ENCODE measurements around the gene ACCSL. TPM values are rescaled to one million over a fixed set of nuclear protein-coding genes. Genes with fewer than 3 reads are reported as not detected.

Gene ACCSL
- total RNA-seq, 2 experiments from 2014 or later: not detected

DNA sequence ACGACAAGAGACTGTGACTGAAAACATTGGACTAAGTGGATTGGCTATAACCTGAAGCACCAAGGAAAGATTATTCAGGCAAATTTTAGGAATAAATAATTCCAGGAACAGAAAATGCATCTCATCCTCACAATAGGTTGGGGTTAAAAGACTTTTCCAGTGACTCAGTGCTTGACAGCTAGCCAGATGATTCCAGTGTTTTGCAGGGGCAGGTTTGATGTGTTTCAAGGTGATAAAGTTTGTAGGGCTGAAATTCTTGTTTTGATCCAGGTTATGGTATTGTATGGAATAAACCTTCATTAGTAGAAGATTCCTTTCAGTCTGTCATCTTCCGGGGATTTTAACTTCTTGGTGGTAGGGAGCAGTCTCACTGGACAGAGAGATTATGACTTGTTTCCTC, 50.0 kb downstream of the ACCSL start:
- no peaks in the 10 kb centered on the region for H3K36me3 Mint-ChIP-seq (ENCODE audit: low read depth)
- CTCF ChIA-PET: no interaction called here
- no peaks in the 10 kb centered on the region for H3K27me3 Mint-ChIP-seq
- no peak overlapping the region for H3K27ac Mint-ChIP-seq
- no peaks in the 10 kb centered on the region for H3K9me3 Mint-ChIP-seq
- DNase-seq: no peak
- no peak overlapping the region for H3K4me3 Mint-ChIP-seq
- POLR2A ChIA-PET: no interaction called here
- H3K4me1 Mint-ChIP-seq: peaks cover 21% of the 10 kb centered on the region

DNA sequence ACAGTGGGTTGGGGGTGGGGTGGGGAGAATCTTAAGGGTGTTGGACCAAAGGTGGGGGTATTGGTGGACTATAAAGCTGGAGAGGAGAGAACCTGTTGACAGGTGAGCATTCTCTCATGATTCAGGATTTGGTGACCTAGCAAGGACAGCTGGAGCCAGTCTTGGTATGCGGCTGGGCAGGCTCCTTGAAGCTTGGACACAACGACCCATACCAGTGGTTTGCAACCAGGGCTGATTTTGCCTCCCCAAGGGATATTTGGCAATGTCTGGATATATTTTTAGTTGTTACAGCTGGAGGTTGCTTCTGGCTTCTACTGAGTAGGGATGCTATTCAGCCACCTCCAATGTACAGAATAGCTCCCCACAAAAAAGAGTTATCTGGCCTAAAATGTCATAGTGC, 53.3 kb downstream of the ACCSL start:
- Mint-ChIP-seq H3K36me3 (ENCODE audit: low read depth) (peaks cover 3% of the 10 kb centered on the region), H3K9me3 (no peaks in the 10 kb centered on the region), H3K4me3 (no peak overlapping the region), H3K4me1 (peaks cover 12% of the 10 kb centered on the region), H3K27me3 (no peaks in the 10 kb centered on the region), H3K27ac (no peak overlapping the region)
- no peak for DNase-seq
- ChIA-PET POLR2A (no interaction called here), CTCF (interaction anchor here (2.0 to 6.8 kb wide), 2 partner anchors 8 to 9 kb away, joined by 8 to 86 read pairs; partner anchors contain the start of gene EXT2)

DNA sequence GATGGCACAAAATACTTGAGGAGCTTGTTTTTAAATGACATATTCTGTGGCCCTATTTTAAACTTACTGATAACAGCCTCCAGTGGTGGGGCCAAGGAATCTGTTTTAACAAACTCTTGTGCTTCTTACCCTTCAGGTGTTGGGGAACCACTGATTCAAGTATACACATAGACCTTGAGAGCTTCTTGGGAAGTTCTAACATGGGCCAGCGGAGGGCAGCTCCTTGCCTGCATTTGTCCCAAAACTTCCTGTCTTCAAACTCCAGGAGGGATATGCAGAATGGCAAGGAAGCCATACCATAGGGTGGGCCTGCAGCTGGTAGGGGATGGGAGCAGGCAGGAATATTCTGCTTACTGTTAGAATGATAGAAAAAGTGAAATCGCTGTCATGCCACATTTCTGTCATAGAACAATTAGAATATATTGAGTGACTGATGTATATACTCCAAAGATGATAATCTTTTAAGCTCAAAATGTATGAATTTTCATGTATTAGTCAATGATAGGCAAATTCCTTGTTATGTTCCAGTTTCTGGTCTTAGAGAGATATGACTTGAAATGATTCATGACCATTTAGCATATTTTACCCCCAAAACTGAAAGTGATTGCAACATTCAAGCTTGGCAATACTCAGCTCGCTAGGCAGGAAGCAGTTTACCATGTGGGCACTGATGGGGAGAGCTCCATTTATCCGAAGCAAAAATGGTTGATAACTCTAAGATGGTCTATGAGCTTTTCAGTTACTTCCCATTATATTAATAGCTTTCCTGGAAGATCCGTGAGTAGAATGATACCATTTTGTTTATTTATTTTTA, 56.9 kb downstream of the ACCSL start:
- Mint-ChIP-seq H3K4me3 (no peak overlapping the region), H3K4me1 (peaks cover 3% of the 10 kb centered on the region), H3K9me3 (no peaks in the 10 kb centered on the region), H3K36me3 (ENCODE audit: low read depth) (peaks cover 3% of the 10 kb centered on the region), H3K27me3 (no peaks in the 10 kb centered on the region), H3K27ac (no peak overlapping the region)
- ChIA-PET CTCF (interaction anchor here (0.7 to 6.8 kb wide), 3 partner anchors 7 to 159 kb away, joined by 3 to 86 read pairs (median 3); partner anchors contain the start of gene EXT2), POLR2A (interaction anchor here (0.7 to 1.5 kb wide), 4 partner anchors 9 to 17 kb away, joined by 3 to 7 read pairs (median 4); partner anchors contain the start of gene EXT2)
- no peak for DNase-seq

DNA sequence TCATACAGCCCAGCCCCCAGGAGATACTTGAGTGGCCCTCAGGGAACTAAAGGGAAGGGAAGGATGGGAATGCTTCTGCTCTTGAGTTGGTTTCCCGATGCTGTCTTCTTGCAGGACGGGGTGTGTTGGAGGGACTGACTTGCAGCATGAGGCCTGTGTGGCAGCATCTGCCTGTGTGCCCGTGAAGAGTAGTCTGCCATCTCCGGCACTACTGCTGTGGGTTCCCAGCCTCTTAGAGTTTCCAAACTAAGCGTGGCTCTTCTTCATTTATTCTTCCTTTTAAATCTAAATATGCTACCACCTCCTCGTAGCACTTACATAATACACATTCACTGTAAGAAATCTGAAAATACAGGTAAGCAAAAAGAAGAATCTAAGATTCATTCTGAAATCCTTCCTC, 60.5 kb downstream of the ACCSL start:
- Mint-ChIP-seq H3K36me3 (ENCODE audit: low read depth) (peaks cover 12% of the 10 kb centered on the region), H3K4me1 (peaks cover 9% of the 10 kb centered on the region), H3K27me3 (no peaks in the 10 kb centered on the region), H3K9me3 (no peaks in the 10 kb centered on the region), H3K27ac (no peak overlapping the region), H3K4me3 (no peak overlapping the region)
- POLR2A ChIA-PET: no interaction called here
- no peak for DNase-seq
- CTCF ChIA-PET: interaction anchor here (1.1 kb wide), 1 partner anchor 19 kb away, joined by 3 read pairs; no protein-coding TSS in a partner anchor

Other genes starting within 250 kb of the ACCSL start
- 10 to 100 TPM; 25.4 to 32.0 TPM for gene ALKBH3, start 167.2 kb upstream of the ACCSL start, total RNA-seq
- gene C11orf96, start 105.3 kb upstream of the ACCSL start, total RNA-seq: under 1 TPM in 1 of 2 experiments, not detected in 1; 0.20 TPM
- 10 to 100 TPM; 38.8 to 41.1 TPM for gene ACCS, start 18.3 kb downstream of the ACCSL start, total RNA-seq
- gene EXT2, start 47.7 kb downstream of the ACCSL start, total RNA-seq: 10 to 100 TPM; 24.5 to 26.0 TPM